OCI-LY7 (cell line): ENCODE data around the gene ZIC5. TPM values are rescaled to one million over a fixed set of nuclear protein-coding genes. Genes with fewer than 3 reads are reported as not detected.

ENCODE experiments used
- BruUV-seq: library from RNA; stranded (reverse); fragments of 400-500 nt; replicated peaks from 2 replicates; lab custom pipeline; 2021; lab: Mats Ljungman, UMichigan
- CTCF ChIA-PET: fragments of 300-600 bp; sonication (Branson Sonifier 250); formaldehyde crosslinking; loops from one replicate; lab custom pipeline; 2022; ENCODE audit warnings: antibody characterized with exemption; ENCODE audit not compliant: unreplicated experiment; lab: Charles Lee
- POLR2A ChIA-PET: fragments of 300-600 bp; sonication (Branson Sonifier 250); formaldehyde crosslinking; loops from one replicate; lab custom pipeline; 2022; ENCODE audit warnings: antibody characterized with exemption; lab: Charles Lee
- DNase-seq: peaks from one replicate; pipeline ENCODE4 v3.0.0-alpha.2; 2015; ENCODE audit warnings: low spot score
- H2AFZ ChIP-seq: fragments of 200-600 bp; sonication (generic), shearing (Covaris generic); 2 replicates; pipeline ENCODE4 v1.6.1; 2014; ENCODE audit warnings: mild to moderate bottlenecking, antibody characterized with exemption, low read length, moderate library complexity
- H3K27ac ChIP-seq: fragments of 200-600 bp; sonication (generic); 2 replicates; pipeline ENCODE4 v1.5.1; 2014; ENCODE audit warnings: mixed run types, low read depth, mild to moderate bottlenecking, moderate library complexity, low read length, inconsistent platforms; ENCODE audit not compliant: poor library complexity, severe bottlenecking
- H3K36me3 ChIP-seq: fragments of 200-600 bp; sonication (generic); 2 replicates; pipeline ENCODE4 v1.6.1; 2014; ENCODE audit warnings: mild to moderate bottlenecking, antibody characterized with exemption, low read length, moderate library complexity, mixed read lengths; ENCODE audit not compliant: insufficient read depth
- H3K4me1 ChIP-seq: fragments of 200-600 bp; sonication (generic); 2 replicates; pipeline ENCODE4 v1.5.1; 2014; ENCODE audit warnings: mild to moderate bottlenecking, low read length; ENCODE audit not compliant: insufficient read depth, poor library complexity, severe bottlenecking
- H3K4me2 ChIP-seq: fragments of 200-600 bp; sonication (generic); 2 replicates; pipeline ENCODE4 v1.6.1; 2014; ENCODE audit warnings: mild to moderate bottlenecking, low read length
- H3K4me3 ChIP-seq: fragments of 200-600 bp; sonication (generic); 2 replicates; pipeline ENCODE4 v1.5.1; 2014; ENCODE audit warnings: mild to moderate bottlenecking, low read depth, low read length; ENCODE audit not compliant: poor library complexity, severe bottlenecking
- H3K79me2 ChIP-seq: fragments of 200-600 bp; sonication (generic); 2 replicates; pipeline ENCODE4 v1.6.1; 2016; ENCODE audit warnings: low read depth, mild to moderate bottlenecking, low read length, moderate library complexity, mixed read lengths; ENCODE audit not compliant: insufficient read depth
- H3K9me2 ChIP-seq: fragments of 200-600 bp; sonication (generic); 2 replicates; pipeline ENCODE4 v1.6.1; 2016; ENCODE audit warnings: mild to moderate bottlenecking, low read length, mixed read lengths; ENCODE audit not compliant: insufficient read depth
- H3K9me3 ChIP-seq: fragments of 200-600 bp; sonication (generic); 2 replicates; pipeline ENCODE4 v1.6.1; 2014; ENCODE audit warnings: mild to moderate bottlenecking, mixed run types, low read length, mixed read lengths
- H4K20me1 ChIP-seq: fragments of 200-600 bp; sonication (generic); 2 replicates; pipeline ENCODE4 v1.6.1; 2014; ENCODE audit warnings: mild to moderate bottlenecking, antibody characterized with exemption, low read length, moderate library complexity, mixed read lengths; ENCODE audit not compliant: insufficient read depth
- CTCF ChIP-seq: fragments of 200-600 bp; sonication (generic); conservative IDR thresholded peaks from 2 replicates; pipeline ENCODE4 v1.5.1; 2014; ENCODE audit warnings: mild to moderate bottlenecking, antibody characterized with exemption, low read length, moderate library complexity, mixed read lengths
- EZH2phosphoT487 ChIP-seq: fragments of 200-600 bp; sonication (generic); IDR thresholded peaks from 2 replicates; pipeline ENCODE4 v1.6.1; 2018; ENCODE audit warnings: low read depth, borderline replicate concordance, mild to moderate bottlenecking, mixed run types, antibody characterized with exemption, low read length, moderate library complexity, mixed read lengths
- intact Hi-C: fragments of 100-400 bp; cut with micrococcal nuclease; formaldehyde crosslinking; loops from one replicate; pipeline ENCODE4 v1.10.0; 2022; ENCODE audit not compliant: unreplicated experiment
- total RNA-seq, 2 experiments: library from RNA; depleted of rRNA in 1 of 2; stranded (reverse); fragments of >200 nt in 1 of 2; shearing (Covaris generic) in 1 of 2; gene quantifications; 2 replicates each; pipeline ENCODE4 v1.2.3, GENCODE V29; 2014 to 2022

Gene ZIC5
- total RNA-seq, 2 experiments from 2014 or later, result not detected

- CTCF ChIA-PET, result no interaction called here
- DNase-seq, result no peak
- no TSS peak for BruUV-seq
Observed at GRCh38 chr13:99944606-99945005, 27.0 kb downstream of the ZIC5 start.

GRCh38 chr13:99944102-99944501, 27.5 kb downstream of the ZIC5 start:
- Histone ChIP-seq H3K27ac (no peak overlapping the region), H3K36me3 (no peaks in the 10 kb centered on the region), H3K4me3 (no peak overlapping the region), H3K4me2 (no peak overlapping the region), H3K4me1 (no peaks in the 10 kb centered on the region), H2AFZ (no peak overlapping the region), H3K9me3 (no peaks in the 10 kb centered on the region), H4K20me1 (no peaks in the 10 kb centered on the region), H3K79me2 (no peaks in the 10 kb centered on the region), H3K9me2 (no peaks in the 10 kb centered on the region)
- BruUV-seq, result no TSS peak
- TF ChIP-seq EZH2phosphoT487 (no peak), CTCF (no peak)
- ChIA-PET POLR2A (no interaction called here), CTCF (no interaction called here)
- DNase-seq, result no peak
- intact Hi-C loops, result no loop called here

More at GRCh38 chr13:99944606-99945005, 27.0 kb downstream of the ZIC5 start:
- Histone ChIP-seq H3K9me3 (no peaks in the 10 kb centered on the region), H3K4me3 (no peak overlapping the region), H3K4me1 (no peaks in the 10 kb centered on the region), H3K36me3 (no peaks in the 10 kb centered on the region), H3K27ac (no peak overlapping the region), H3K79me2 (no peaks in the 10 kb centered on the region), H3K4me2 (no peak overlapping the region), H4K20me1 (no peaks in the 10 kb centered on the region), H2AFZ (no peak overlapping the region), H3K9me2 (no peaks in the 10 kb centered on the region)
- intact Hi-C loops, result no loop called here
- TF ChIP-seq CTCF (no peak), EZH2phosphoT487 (no peak)
- POLR2A ChIA-PET, result no interaction called here

DNA sequence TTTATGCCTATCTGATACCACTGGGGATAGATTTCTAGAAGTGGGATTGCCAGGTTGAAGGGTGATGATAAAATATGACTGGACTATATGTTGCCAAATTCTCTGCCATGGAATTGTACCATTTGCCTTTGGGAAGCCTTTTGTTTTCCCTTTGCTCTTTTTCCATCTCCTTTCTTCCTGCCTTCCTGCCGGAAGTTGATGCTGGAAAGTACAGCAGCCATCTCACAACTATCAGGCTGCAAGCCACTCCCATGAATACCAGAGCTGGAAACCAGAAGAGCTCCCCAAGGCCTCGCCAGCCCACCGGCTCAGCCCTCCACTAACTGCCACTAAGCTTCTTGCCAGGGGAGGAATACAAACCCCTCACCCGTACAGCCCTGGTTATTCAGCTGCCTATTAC, 29.7 kb downstream of the ZIC5 start:
- Histone ChIP-seq H3K36me3 (no peaks in the 10 kb centered on the region), H3K4me1 (no peaks in the 10 kb centered on the region), H4K20me1 (no peaks in the 10 kb centered on the region), H2AFZ (no peak overlapping the region), H3K4me3 (no peak overlapping the region), H3K27ac (no peak overlapping the region), H3K9me2 (no peaks in the 10 kb centered on the region), H3K9me3 (no peaks in the 10 kb centered on the region), H3K79me2 (no peaks in the 10 kb centered on the region), H3K4me2 (no peak overlapping the region)
- BruUV-seq, result no TSS peak
- DNase-seq, result no peak
- TF ChIP-seq CTCF, result no peak
- TF ChIP-seq EZH2phosphoT487, result no peak
- intact Hi-C loops, result no loop called here
- CTCF ChIA-PET, result no interaction called here
- POLR2A ChIA-PET, result interaction anchor here (0.6 to 0.7 kb wide), 2 partner anchors 95 to 157 kb away, joined by 3 to 6 read pairs; no protein-coding TSS in a partner anchor
